GM12801 (cell line): ENCODE results near the gene ZFAND3.

Source experiments
- CTCF ChIP-seq: IDR thresholded peaks from one replicate; pipeline ENCODE4 v1.5.1; 2011; ENCODE audit warnings: control low read depth; ENCODE audit not compliant: insufficient read length; ENCODE audit errors: extremely low read depth

Gene ZFAND3

GRCh38 chr6:38027685-38028373 lies 208.3 kb downstream of the ZFAND3 start:
- no peak for TF ChIP-seq CTCF

DNA sequence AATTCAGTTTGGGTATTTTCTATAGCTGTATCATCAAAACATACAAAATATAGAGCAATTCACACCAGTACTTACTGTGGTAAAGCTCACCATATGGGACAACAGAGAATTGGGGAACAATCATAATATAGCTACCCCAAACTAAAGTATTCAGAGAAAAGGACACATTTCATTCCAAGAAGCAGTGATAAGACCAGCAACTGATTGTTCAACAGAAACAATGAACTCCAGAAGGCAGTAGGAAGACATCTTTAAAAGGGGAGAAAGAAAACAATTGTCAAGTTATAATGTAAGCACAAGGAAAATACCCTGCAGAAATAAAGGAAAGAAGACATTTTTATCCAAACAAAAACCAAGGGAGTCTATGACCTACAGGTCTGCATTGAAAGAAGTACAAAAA lies 210.9 kb downstream of the ZFAND3 start:
- TF ChIP-seq CTCF: no peak

DNA sequence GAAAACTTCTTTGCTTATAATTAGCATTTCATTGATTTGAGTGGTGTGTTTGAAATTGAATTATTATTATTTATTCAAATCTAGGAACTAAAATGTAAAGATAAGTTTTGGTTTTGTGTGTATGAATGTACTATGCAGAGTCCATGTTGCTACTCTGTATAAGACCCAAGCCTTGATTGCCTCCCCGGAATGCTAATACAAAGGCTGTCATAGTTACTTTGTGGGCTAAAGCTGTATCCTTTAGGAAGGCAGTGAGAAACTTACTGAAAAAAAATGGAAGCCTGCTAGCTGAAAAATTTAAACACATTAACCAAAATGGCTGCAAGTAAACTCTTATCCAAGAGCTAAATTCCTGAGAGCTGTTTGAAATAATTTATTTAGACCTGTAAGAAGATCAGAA lies 213.3 kb downstream of the ZFAND3 start:
- no peak for TF ChIP-seq CTCF

DNA sequence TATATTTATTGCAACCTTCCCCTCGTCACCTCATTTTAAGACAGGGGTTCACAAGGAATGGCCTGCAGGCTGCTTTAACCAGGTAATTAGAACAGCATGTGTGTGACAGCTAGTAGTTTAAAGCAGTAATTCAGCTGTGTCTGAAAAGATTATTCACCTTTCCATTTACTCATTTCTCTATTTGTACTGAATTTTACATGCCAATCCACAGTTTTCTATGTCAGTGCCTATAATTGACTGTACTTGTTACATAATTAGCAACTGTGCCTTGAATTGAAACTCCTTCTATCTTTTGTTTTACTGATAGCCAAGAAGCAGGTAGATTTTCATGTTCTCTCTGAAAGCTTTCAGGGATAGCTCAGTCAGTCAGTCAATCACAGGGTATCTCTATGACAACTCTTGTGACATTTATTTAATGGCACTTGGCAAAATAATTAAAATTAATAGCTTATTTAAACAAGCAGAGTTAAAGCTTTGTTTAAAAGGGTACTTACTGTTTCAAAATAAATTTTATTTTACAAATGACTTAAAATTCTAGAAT lies 214.0 kb downstream of the ZFAND3 start:
- no peak for TF ChIP-seq CTCF

DNA sequence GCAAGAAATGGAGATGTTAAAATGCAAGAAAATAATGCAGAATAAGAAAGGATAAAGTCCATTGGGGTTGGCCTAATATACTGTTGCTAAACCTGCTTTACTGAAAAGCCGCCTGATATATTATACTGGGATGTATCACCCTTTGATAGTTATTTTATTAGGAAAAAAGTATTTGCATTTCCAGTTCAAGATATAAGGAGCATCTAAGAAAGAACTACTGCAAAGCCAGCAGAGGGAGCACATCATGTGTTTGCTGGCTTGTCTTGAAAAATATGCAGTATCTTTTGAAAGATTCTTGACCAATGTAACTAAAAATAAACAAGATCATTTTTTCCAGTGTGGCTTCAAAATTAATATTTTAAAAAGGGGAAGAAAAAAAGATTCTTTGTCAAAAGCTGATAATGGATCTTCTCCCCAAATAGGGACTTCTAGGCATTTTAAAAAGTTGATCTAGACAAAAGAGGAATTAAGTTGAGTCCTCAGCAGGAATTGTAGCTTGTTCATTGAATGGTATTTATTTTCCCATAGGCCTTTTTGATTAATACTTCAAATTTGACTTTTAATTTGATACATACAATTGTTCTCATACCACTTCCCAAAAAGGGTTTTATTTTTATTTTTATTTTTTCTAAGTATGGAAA lies 214.9 kb downstream of the ZFAND3 start:
- TF ChIP-seq CTCF: no peak

DNA sequence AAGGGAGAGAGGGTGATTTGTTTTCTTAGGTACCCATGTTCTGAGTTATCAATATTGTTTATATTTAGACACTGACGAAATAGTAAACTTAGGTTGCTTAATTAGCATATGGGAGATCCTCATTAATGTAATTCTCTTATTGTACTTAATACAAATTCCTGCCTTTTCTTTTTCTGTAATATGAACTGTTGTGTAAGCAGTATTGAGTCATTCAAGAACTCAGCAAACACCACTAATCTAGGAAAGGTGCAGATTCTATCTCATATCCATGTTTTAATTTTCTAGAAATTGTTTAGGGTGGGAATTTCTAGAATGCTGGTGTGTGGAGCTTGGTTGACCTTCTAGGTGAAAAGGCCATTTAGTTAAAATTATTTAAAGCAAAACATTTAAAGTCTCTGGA lies 216.0 kb downstream of the ZFAND3 start:
- no peak for TF ChIP-seq CTCF

GRCh38 chr6:38039502-38039901 lies 220.0 kb downstream of the ZFAND3 start:
- no peak for TF ChIP-seq CTCF
